PC-9 (cell line): ENCODE results near the gene ANO8. TPM values are rescaled to one million over a fixed set of nuclear protein-coding genes. Genes with fewer than 3 reads are reported as not detected.

Source experiments
- BruUV-seq: library from RNA; stranded (reverse); fragments of 400-500 nt; replicated peaks from 2 replicates; lab custom pipeline; 2021; lab: Mats Ljungman, UMichigan
- CTCF ChIA-PET: fragments of 300-600 bp; sonication (Branson Sonifier 250); formaldehyde crosslinking; loops from one replicate; lab custom pipeline; 2022; ENCODE audit warnings: antibody characterized with exemption; lab: Charles Lee
- POLR2A ChIA-PET: fragments of 300-600 bp; sonication (Branson Sonifier 250); formaldehyde crosslinking; loops from one replicate; lab custom pipeline; 2022; ENCODE audit warnings: antibody characterized with exemption; ENCODE audit not compliant: unreplicated experiment; lab: Charles Lee
- DNase-seq, 2 experiments: peaks; one replicate each; pipeline versions ENCODE4 v3.0.0 to v3.0.0-alpha.2; 2015 to 2022; ENCODE audit warnings: mixed read lengths in 1 of 2
- H2AFZ ChIP-seq: fragments of 200-600 bp; sonication (generic); 2 replicates; pipeline ENCODE4 v1.8.1; 2017; ENCODE audit warnings: antibody characterized with exemption
- H3F3A ChIP-seq: fragments of 200-600 bp; sonication (generic); 2 replicates; pipeline ENCODE4 v1.8.1; 2017; ENCODE audit warnings: antibody characterized with exemption, mild to moderate bottlenecking, low read depth; ENCODE audit not compliant: insufficient read depth
- H3K27ac ChIP-seq: fragments of 200-600 bp; sonication (generic); 2 replicates; pipeline ENCODE4 v1.6.1; 2016; ENCODE audit warnings: mixed run types
- H3K27me3 ChIP-seq: fragments of 200-600 bp; sonication (generic); 2 replicates; pipeline ENCODE4 v1.6.1; 2016; ENCODE audit warnings: low read depth, mixed run types; ENCODE audit not compliant: insufficient read depth
- H3K36me3 ChIP-seq: fragments of 200-600 bp; sonication (generic); 2 replicates; pipeline ENCODE4 v1.6.1; 2016; ENCODE audit warnings: low read depth, mixed run types
- H3K4me1 ChIP-seq: fragments of 200-600 bp; sonication (generic); replicated peaks from 2 replicates; pipeline ENCODE4 v1.6.1; 2016; ENCODE audit warnings: mixed run types; ENCODE audit not compliant: insufficient read depth
- H3K4me2 ChIP-seq: fragments of 200-600 bp; sonication (generic); 2 replicates; pipeline ENCODE4 v1.6.1; 2017; ENCODE audit warnings: mixed run types
- H3K4me3 ChIP-seq: fragments of 200-600 bp; sonication (generic); 2 replicates; pipeline ENCODE4 v1.6.1; 2016; ENCODE audit warnings: mixed run types
- H3K79me2 ChIP-seq: fragments of 200-600 bp; sonication (generic); 2 replicates; pipeline ENCODE4 v1.6.1; 2017; ENCODE audit warnings: low read depth, mixed run types
- H3K9me2 ChIP-seq: fragments of 200-600 bp; sonication (generic); 2 replicates; pipeline ENCODE4 v1.8.1; 2017; ENCODE audit warnings: mild to moderate bottlenecking; ENCODE audit not compliant: insufficient read depth
- H3K9me3 ChIP-seq: fragments of 200-600 bp; sonication (generic); 2 replicates; pipeline ENCODE4 v1.8.1; 2016; ENCODE audit warnings: low read depth; ENCODE audit not compliant: insufficient read depth
- H4K20me1 ChIP-seq: fragments of 200-600 bp; sonication (generic); 2 replicates; pipeline ENCODE4 v1.8.1; 2017; ENCODE audit not compliant: insufficient read depth
- EZH2 ChIP-seq: fragments of 200-600 bp; sonication (generic); IDR thresholded peaks from 2 replicates; pipeline ENCODE4 v1.8.0; 2017; ENCODE audit warnings: antibody characterized with exemption, low read depth
- intact Hi-C: fragments of 100-400 bp; cut with micrococcal nuclease; formaldehyde crosslinking; loops from one replicate; pipeline ENCODE4 v1.10.0; 2022; ENCODE audit not compliant: unreplicated experiment
- total RNA-seq: library from RNA; stranded (reverse); gene quantifications from 2 replicates; pipeline ENCODE4 v1.2.3, GENCODE V29; 2021
- TF ChIP-seq, protein P1 (sequence below): fragments of 200-600 bp; sonication (generic); conservative IDR thresholded peaks from 2 replicates; pipeline ENCODE4 v1.6.1; 2017; ENCODE audit warnings: mixed run types, antibody characterized with exemption, mild to moderate bottlenecking, moderate library complexity

The ANO8 gene
- total RNA-seq, 1 experiment from 2014 or later: 11.4 TPM

DNA sequence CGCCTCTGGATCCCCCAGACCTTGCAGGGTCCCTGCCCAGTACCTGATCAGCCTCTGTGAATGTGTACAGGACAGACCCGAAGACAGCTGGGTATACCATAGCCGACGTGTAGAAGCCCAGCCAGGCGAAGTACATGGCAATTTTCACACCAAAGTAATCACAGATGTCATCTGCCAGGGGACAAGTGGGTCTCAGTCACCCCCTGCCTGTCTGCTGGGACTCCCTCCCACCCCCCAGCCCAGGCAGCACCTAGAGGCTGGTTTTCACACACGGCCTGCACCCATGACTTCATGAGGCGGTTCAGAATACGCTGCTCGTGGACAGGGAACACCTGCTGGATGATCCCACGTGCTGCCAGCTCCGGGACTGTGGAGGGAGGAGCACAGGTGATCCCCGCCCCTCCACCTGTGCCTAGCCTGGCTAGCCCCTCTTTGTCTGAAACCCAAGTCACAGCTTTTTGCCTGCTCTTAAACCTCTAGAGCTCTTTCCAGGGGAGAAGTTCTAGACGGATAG lies 3.6 kb downstream of the ANO8 start:
- no TSS peak for BruUV-seq
- peaks cover 39% of the 10 kb centered on the region for H3F3A ChIP-seq
- no peaks in the 10 kb centered on the region for H4K20me1 ChIP-seq
- no peaks in the 10 kb centered on the region for H3K9me3 ChIP-seq
- H3K9me2 ChIP-seq: no peaks in the 10 kb centered on the region
- H3K27me3 ChIP-seq: no peaks in the 10 kb centered on the region
- intact Hi-C loops: no loop called here
- no peak overlapping the region for H3K4me3 ChIP-seq
- ChIA-PET CTCF (interaction anchor here (0.5 kb wide), 1 partner anchor 35 kb away, joined by 9 read pairs; no protein-coding TSS in a partner anchor), POLR2A (interaction anchor here (0.7 to 0.8 kb wide), 2 partner anchors 22 to 88 kb away, joined by 6 read pairs; no protein-coding TSS in a partner anchor)
- H3K36me3 ChIP-seq: no peaks in the 10 kb centered on the region
- H3K4me2 ChIP-seq: no peak overlapping the region
- H3K79me2 ChIP-seq: 0 out of 2 replicates have a peak, but pooled peaks cover 4% of the 10 kb centered on the region
- DNase-seq: peak in 1 of 2 experiments; percentile 36
- TF ChIP-seq, protein P1, sequence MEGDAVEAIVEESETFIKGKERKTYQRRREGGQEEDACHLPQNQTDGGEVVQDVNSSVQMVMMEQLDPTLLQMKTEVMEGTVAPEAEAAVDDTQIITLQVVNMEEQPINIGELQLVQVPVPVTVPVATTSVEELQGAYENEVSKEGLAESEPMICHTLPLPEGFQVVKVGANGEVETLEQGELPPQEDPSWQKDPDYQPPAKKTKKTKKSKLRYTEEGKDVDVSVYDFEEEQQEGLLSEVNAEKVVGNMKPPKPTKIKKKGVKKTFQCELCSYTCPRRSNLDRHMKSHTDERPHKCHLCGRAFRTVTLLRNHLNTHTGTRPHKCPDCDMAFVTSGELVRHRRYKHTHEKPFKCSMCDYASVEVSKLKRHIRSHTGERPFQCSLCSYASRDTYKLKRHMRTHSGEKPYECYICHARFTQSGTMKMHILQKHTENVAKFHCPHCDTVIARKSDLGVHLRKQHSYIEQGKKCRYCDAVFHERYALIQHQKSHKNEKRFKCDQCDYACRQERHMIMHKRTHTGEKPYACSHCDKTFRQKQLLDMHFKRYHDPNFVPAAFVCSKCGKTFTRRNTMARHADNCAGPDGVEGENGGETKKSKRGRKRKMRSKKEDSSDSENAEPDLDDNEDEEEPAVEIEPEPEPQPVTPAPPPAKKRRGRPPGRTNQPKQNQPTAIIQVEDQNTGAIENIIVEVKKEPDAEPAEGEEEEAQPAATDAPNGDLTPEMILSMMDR: no peak
- H3K4me1 ChIP-seq: peaks cover 38% of the 10 kb centered on the region
- no peak overlapping the region for H3K27ac ChIP-seq
- H2AFZ ChIP-seq: no peak overlapping the region

DNA sequence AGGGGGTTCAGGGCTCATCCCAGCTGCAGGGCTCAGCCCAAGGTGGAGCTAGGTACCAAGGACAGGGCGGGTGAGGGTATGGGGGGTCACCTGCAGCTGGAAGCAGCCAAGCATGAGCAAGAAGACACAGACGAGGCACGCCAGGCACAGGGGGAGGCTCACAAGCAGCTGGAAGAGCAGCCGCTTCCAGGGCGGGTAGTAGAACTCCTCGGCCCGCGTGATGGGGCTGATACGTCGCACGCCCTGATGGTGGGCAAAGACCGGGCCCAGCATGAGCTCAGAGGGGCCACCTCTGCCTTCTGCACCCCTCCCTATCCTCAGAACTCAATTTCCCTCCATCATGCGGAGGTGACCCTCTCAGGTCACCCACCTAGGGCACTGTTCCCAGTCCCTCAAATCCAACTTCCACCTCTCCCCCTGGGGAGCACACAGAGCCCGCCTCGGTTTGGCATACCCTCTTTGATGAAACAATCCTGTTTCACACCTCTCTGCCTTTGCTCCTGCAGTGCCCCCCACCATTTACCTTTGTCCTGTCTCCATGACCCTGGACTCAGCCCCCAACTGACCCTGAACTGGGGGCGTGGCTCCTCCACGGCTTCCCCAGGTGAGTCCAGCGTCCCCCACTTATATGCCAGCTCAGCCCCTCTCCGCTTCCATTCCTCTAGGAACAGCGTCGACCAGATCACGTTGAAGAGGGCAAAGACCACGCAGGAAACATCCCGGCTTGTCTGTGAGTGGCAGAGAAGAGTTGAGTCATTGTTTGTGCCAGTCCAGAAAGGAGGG lies 4.2 kb downstream of the ANO8 start:
- Histone ChIP-seq H4K20me1 (no peaks in the 10 kb centered on the region), H3K9me2 (no peaks in the 10 kb centered on the region), H3F3A (peaks cover 39% of the 10 kb centered on the region), H3K36me3 (no peaks in the 10 kb centered on the region), H3K27me3 (no peaks in the 10 kb centered on the region), H3K79me2 (0 out of 2 replicates have a peak, but pooled peaks cover under 1% of the 10 kb centered on the region), H3K4me2 (no peak overlapping the region), H3K27ac (no peak overlapping the region), H3K4me1 (peaks cover 38% of the 10 kb centered on the region), H3K9me3 (no peaks in the 10 kb centered on the region), H3K4me3 (no peak overlapping the region), H2AFZ (no peak overlapping the region)
- TF ChIP-seq, protein P1: no peak
- TF ChIP-seq EZH2: no peak
- intact Hi-C loops: no loop called here
- BruUV-seq: no TSS peak
- POLR2A ChIA-PET: interaction anchor here (0.6 kb wide), 1 partner anchor 75 kb away, joined by 5 read pairs; no protein-coding TSS in a partner anchor
- DNase-seq: no peak
- CTCF ChIA-PET: interaction anchor here (0.5 to 0.6 kb wide), 3 partner anchors 34 to 523 kb away, joined by 3 to 9 read pairs (median 7); no protein-coding TSS in a partner anchor

DNA sequence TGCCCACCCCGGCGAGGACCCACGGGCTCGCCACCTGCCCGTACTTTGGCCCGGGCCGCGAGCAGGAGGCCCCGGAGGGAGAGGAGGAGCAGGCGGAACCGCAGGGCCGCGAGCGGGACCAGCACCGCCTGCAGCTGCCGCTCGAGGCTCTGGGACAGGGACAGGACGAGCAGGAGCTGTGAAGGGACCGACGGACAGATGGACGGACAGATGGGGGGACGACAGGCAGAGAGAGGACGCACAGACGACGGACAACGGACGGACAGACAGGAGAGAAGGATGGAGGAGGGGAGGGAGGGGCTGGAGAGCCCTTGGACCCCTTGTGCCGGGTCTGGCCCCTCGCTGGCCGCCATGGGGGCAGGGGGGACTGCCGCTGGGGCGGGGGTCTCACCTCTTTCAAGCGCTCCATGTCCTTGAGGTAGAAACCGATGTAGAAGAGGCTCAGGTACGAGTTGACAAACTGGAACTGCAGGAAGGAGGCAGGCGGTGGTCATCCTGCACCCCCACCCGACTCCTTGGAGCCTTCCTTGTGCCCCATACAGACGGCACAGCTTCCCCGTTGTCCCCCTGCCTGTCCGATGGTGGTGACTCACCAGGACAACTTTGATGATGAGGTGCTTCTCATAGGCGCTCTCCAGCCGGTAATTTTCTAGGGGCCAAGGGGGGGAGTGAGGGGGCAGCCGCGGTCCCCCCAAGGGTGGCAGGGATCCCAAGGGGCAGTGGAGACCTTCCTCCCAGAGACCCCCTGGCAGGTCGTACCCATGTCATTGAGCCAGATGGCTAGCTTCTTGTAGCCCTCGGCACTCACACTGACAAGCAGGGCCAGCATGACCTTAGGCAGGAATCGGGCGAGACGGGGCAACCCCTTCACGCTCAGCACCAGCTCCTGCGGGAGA lies 5.0 kb downstream of the ANO8 start:
- Histone ChIP-seq H3K4me3 (no peak overlapping the region), H3K4me1 (peaks cover 33% of the 10 kb centered on the region), H3K79me2 (no peaks in the 10 kb centered on the region), H4K20me1 (no peaks in the 10 kb centered on the region), H3K9me3 (no peaks in the 10 kb centered on the region), H2AFZ (no peak overlapping the region), H3K4me2 (no peak overlapping the region), H3F3A (peaks cover 41% of the 10 kb centered on the region), H3K36me3 (no peaks in the 10 kb centered on the region), H3K27ac (no peak overlapping the region), H3K27me3 (no peaks in the 10 kb centered on the region), H3K9me2 (no peaks in the 10 kb centered on the region)
- TF ChIP-seq, protein P1: no peak
- TF ChIP-seq EZH2: no peak
- BruUV-seq: no TSS peak
- intact Hi-C loops: loop anchor here (5.0 kb wide), 1 partner anchor 37 kb away; no protein-coding TSS in a partner anchor
- ChIA-PET CTCF (interaction anchor here (0.6 kb wide), 1 partner anchor 524 kb away, joined by 7 read pairs; no protein-coding TSS in a partner anchor), POLR2A (interaction anchor here (0.6 kb wide), 1 partner anchor 74 kb away, joined by 5 read pairs; no protein-coding TSS in a partner anchor)
- DNase-seq: peak in 1 of 2 experiments; percentile 33
